ENCODE results near the gene MYLK4. TPM values are rescaled to one million over a fixed set of nuclear protein-coding genes. Genes with fewer than 3 reads are reported as not detected.

MYLK4 gene
- total RNA-seq, 6 experiments from 2014 or later: 0.10 to 0.21 (median 0.12) TPM

DNA sequence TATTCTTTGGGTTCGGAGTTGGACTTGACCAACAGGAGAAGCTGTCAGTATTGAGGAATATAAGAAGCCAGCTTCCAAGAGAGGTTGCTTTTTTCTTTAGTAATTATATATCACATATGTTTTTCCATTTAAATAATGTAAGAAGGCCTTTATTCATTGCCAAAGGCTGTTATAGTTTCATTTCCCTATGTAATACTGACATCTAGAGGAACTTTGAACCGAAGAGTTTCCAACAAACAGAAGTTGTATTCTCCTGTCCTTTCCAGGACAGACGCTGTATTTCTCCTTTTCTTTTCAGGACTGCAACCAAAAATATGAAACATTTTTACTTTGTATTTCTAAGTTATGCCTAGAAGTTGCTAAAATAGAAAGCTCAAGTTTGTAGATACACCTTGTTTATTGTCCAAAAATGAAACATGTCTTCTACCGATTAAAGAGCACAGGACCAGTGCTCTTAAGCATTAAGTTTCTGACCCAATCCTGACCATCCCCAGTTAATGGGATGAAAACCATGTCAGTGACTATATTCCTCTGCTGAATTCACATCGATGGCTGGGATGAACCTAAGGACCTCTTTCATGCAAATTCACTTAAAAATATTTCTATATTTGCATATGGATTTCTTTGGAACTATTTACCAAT lies 55.1 kb downstream of the MYLK4 start:
- H3K27ac Mint-ChIP-seq: no peak overlapping the region
- DNase-seq: peak; percentile 40
- no peaks in the 10 kb centered on the region for H3K4me1 Mint-ChIP-seq (ENCODE audit: low read depth)
- H3K9me3 Mint-ChIP-seq: no peaks in the 10 kb centered on the region
- H3K27me3 Mint-ChIP-seq (ENCODE audit: insufficient read depth): peaks cover 19% of the 10 kb centered on the region
- TF ChIP-seq, protein P1, sequence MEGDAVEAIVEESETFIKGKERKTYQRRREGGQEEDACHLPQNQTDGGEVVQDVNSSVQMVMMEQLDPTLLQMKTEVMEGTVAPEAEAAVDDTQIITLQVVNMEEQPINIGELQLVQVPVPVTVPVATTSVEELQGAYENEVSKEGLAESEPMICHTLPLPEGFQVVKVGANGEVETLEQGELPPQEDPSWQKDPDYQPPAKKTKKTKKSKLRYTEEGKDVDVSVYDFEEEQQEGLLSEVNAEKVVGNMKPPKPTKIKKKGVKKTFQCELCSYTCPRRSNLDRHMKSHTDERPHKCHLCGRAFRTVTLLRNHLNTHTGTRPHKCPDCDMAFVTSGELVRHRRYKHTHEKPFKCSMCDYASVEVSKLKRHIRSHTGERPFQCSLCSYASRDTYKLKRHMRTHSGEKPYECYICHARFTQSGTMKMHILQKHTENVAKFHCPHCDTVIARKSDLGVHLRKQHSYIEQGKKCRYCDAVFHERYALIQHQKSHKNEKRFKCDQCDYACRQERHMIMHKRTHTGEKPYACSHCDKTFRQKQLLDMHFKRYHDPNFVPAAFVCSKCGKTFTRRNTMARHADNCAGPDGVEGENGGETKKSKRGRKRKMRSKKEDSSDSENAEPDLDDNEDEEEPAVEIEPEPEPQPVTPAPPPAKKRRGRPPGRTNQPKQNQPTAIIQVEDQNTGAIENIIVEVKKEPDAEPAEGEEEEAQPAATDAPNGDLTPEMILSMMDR (IDR thresholded peaks at IDR 0.05): peak; percentile 66
- H3K4me3 Mint-ChIP-seq: no peak overlapping the region
- H3K36me3 Mint-ChIP-seq (ENCODE audit: low read depth): no peaks in the 10 kb centered on the region

DNA sequence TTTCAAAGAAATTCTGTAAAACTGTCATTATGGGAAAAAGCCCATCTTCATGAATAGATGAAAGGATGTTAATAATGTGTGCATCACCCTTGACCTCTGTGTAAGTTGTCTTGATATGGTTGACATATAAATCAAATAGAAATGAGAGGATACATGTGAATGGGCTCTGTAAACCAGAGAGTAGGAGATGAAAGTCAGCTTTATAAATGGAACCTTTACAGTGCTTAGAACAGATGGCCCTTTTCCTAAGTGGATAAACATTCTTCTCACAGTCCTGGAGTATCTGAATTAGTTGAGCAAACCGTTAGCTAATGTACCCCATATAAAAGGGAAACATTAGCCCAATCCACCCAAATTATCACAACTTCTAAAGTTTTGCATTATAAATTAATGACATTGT lies 57.5 kb downstream of the MYLK4 start:
- no peaks in the 10 kb centered on the region for H3K36me3 Mint-ChIP-seq (ENCODE audit: low read depth)
- H3K27ac Mint-ChIP-seq: no peak overlapping the region
- no peak overlapping the region for H3K4me3 Mint-ChIP-seq
- H3K4me1 Mint-ChIP-seq (ENCODE audit: low read depth): peaks cover 7% of the 10 kb centered on the region
- peaks cover 14% of the 10 kb centered on the region for H3K27me3 Mint-ChIP-seq (ENCODE audit: insufficient read depth)
- DNase-seq: no peak
- TF ChIP-seq, protein P1 (IDR thresholded peaks at IDR 0.05): no peak
- no peaks in the 10 kb centered on the region for H3K9me3 Mint-ChIP-seq

DNA sequence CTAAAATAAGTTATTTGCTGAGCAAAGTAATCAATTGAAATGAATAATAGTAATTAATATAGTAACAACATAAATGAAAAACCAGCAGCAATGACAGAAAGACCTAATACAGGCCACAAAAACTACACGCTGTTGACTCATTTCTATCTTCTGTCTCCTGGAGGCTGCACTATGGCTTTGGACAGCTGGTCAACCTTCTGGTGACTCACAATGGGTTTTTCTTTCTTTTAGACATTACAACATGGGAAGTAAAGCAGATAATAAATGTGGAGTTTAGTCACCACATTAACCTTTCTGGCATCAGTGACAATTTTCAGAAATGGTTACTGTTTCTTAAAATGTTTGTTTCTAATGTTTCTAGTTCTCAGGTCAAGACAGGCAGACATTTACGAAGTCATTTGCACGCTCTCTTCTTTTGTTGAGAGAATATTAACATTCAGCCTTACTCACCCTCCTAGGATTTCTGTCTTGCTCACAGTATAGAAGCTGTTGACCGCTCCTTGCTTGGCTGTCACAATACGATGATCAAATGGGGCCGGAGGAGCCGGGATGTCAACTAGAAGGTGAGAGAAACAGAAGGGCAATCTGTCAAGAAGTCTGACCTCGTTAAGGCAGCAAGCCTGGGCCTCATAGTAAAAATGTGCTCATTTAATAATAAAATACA lies 62.2 kb downstream of the MYLK4 start:
- Mint-ChIP-seq H3K27me3 (ENCODE audit: insufficient read depth) (peaks cover 8% of the 10 kb centered on the region; the same call in 1 of the 2 replicates), H3K4me3 (no peak overlapping the region), H3K9me3 (peaks cover 10% of the 10 kb centered on the region; the same call in 1 of the 2 replicates), H3K27ac (no peak overlapping the region), H3K36me3 (ENCODE audit: low read depth) (no peaks in the 10 kb centered on the region), H3K4me1 (ENCODE audit: low read depth) (peaks cover 24% of the 10 kb centered on the region)
- peak; percentile 85 for DNase-seq
- TF ChIP-seq, protein P1 (IDR thresholded peaks at IDR 0.05): no peak

DNA sequence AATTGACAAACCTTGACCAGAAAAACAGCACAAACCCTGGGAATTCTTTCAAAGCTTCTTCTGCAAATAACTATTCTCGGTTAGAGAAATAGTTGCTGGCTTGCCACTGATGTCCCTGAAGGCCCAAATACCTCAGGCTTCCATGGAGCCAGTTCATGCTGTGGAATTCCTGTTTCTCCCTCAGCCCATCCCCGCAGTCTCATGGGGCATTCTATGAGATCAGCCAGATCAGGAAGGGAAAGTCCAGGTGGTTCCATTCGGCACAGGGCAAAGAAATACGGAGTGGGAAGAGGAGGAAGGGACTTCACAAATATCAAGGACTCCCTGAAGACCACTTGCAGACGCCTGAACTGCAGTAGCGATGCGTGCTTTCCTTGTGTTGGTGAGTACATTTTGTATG lies 63.3 kb downstream of the MYLK4 start:
- H3K4me3 Mint-ChIP-seq: no peak overlapping the region
- H3K9me3 Mint-ChIP-seq: peaks cover 10% of the 10 kb centered on the region; the same call in 1 of the 2 replicates
- H3K4me1 Mint-ChIP-seq (ENCODE audit: low read depth): peaks cover 24% of the 10 kb centered on the region
- H3K27ac Mint-ChIP-seq: no peak overlapping the region
- no peak for DNase-seq
- H3K27me3 Mint-ChIP-seq (ENCODE audit: insufficient read depth): peaks cover 6% of the 10 kb centered on the region; the same call in 1 of the 2 replicates
- no peaks in the 10 kb centered on the region for H3K36me3 Mint-ChIP-seq (ENCODE audit: low read depth)
- TF ChIP-seq, protein P1 (IDR thresholded peaks at IDR 0.05): no peak

DNA sequence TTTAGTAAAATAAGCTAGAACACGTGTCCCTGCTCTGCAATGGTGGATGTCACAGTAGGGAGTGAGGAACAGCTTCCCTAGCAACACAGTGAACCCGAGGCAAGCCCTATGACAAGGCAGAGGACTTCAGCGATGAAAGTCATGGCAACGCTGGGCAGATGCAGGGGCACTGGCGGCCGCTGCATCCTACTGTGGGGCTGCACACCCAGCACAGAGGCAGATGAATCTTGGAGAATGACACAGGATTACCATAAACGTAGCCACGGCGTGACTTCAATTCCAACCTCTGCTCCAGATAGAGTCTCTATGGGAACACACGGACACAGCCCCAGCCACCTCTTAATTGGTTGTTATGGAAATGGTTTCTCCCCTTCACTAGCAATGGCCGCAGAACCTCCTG lies 64.2 kb downstream of the MYLK4 start:
- H3K4me3 Mint-ChIP-seq: no peak overlapping the region
- TF ChIP-seq, protein P1 (IDR thresholded peaks at IDR 0.05): no peak
- no peak overlapping the region for H3K27ac Mint-ChIP-seq
- no peak for DNase-seq
- peaks cover 6% of the 10 kb centered on the region; the same call in 1 of the 2 replicates for H3K27me3 Mint-ChIP-seq (ENCODE audit: insufficient read depth)
- peaks cover 10% of the 10 kb centered on the region; the same call in 1 of the 2 replicates for H3K9me3 Mint-ChIP-seq
- H3K36me3 Mint-ChIP-seq (ENCODE audit: low read depth): no peaks in the 10 kb centered on the region
- H3K4me1 Mint-ChIP-seq (ENCODE audit: low read depth): peaks cover 24% of the 10 kb centered on the region
